ES-I3 (cell line): ENCODE results near the gene REEP6.

Experiments used
- H3K36me3 ChIP-seq: 2 replicates; pipeline ENCODE4 v1.6.1; 2013; ENCODE audit warnings: mild to moderate bottlenecking, low read length, control low read depth, moderate library complexity; ENCODE audit not compliant: insufficient read depth
- H3K4me1 ChIP-seq: 2 replicates; pipeline ENCODE4 v1.6.1; 2013; ENCODE audit warnings: mild to moderate bottlenecking, control low read depth, low read length; ENCODE audit not compliant: insufficient read depth
- H3K9ac ChIP-seq: 2 replicates; pipeline ENCODE4 v1.6.1; 2013; ENCODE audit warnings: low read depth, mild to moderate bottlenecking, low read length, moderate library complexity
- H3K9me3 ChIP-seq: 2 replicates; pipeline ENCODE4 v1.6.1; 2013; ENCODE audit warnings: mild to moderate bottlenecking, low read length, moderate library complexity; ENCODE audit not compliant: control insufficient read depth, insufficient read depth

Gene REEP6

DNA sequence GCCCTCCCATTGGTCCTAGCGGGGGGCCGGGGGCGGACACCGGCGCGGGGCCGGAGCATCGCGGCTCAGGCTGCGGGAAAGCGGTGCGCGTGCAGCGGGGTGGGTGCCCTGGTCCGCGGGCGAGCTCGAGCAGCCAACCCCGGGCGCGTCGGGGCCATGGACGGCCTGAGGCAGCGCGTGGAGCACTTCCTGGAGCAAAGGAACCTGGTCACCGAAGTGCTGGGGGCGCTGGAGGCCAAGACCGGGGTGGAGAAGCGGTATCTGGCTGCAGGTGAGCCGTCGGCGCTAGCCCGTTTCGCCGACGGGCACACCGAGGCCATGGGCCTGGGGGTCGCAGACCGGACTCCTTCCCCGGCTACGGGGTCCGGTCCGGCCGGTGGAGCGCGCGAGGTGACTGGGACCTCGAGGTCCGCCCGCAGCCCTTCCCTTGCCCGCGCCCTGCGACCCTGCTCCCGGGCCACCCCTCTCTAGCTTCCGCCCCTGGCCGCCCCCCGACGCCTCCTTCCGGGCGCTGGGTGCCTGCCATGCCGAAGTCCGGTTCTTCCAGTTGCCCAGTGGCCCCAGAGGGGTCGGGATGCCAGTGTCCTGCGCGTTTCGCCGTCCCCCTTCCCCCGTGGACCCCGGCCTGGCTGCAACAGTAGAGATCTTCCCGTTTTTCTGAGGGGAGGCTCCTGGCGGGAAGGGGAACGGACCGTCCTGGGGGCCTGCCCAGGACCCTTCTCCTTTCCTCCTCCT is at the start of gene REEP6:
Gene REEP6 (plus strand): TSS at position 68 of the 735 bp plus-strand sequence. CDS start 89 bp downstream, at position 157.
- no peaks in the 10 kb centered on the region for H3K9me3 ChIP-seq
- H3K9ac ChIP-seq = peak within 1 kb of the TSS; percentile 66
- no peaks in the 10 kb centered on the region for H3K36me3 ChIP-seq
- H3K4me1 ChIP-seq = peaks cover 5% of the 10 kb centered on the region; the same call in 1 of the 2 replicates

DNA sequence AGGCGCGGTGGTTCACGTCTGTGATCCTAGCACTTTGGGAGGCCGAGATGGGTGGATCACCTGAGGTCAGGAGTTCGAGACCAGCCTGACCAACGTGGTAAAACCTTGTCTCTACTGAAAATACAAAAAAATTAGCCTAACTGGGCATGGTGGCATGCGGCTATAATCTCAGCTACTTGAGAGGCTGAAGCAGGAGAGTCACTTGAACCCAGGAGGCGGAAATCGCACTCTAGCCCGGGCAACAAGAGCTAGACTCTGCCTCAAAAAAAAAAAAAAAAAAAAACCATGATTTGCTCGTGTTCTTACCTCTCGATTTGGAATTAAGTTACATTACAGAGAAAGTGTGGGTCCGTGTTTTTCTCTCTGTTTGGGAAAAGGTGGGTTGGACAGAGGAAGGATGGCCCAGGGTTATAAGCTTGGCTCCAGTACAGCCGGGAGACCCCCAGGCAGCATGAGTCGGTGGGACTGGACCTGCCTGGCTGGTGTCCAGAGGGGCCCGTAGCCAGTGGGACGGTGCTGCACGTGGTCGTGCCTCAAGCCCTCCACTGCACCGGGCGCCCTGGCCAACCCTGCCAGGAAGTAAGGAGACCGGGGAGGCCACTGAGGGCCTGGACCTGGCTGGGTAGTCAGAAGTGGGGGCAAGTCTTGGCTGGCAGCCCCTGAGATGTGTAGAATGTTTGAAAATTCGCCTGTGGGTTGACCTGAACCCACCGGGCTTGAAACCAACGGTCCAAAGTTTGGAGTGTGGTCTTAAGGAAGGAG is 49.1 kb upstream of the REEP6 start:
- H3K4me1 ChIP-seq = peaks cover 8% of the 10 kb centered on the region; the same call in 1 of the 2 replicates
- no peaks in the 10 kb centered on the region for H3K9me3 ChIP-seq
- peaks cover 13% of the 10 kb centered on the region for H3K36me3 ChIP-seq
- H3K9ac ChIP-seq = no peak overlapping the region

DNA sequence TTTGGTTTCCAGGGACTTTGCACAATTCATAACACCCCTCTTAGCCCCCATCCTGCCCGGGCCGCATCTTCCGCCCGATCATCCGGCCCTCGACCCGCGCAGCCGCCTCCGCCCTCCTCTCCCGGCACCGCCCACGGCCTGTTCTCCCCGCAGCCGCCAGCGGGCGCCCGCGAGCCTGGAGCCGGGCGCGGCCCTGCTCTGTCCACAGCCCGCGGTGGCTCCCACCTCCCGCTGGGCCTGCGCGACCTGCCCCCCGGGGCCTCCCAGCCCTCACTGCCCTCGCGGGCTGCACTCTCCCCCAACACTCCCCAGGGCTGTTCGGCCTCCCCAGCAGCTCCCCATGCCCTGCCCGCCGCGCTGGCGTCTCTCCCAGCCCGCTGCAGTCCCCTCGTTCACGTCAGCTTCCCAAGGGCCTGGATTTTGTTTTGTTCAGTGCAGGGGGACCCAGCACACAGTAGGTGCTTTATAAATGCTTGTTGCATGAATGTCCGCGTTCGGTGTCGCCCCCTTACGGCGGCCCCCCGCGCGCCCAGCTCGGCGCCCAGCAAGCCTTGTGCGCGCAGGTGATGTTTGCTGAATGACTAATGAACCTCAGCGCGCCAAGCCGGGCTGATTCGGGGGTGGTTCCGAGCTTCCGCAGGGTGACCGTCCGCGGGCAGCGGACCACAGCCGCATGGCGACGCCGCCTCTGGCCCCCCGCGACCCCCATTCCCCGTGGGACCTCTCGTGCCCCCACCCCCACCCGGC is 45.6 kb upstream of the REEP6 start:
- Histone ChIP-seq H3K9ac (peak overlapping the region; percentile 54), H3K36me3 (peaks cover 10% of the 10 kb centered on the region), H3K4me1 (peaks cover 7% of the 10 kb centered on the region; the same call in 1 of the 2 replicates), H3K9me3 (no peaks in the 10 kb centered on the region)

DNA sequence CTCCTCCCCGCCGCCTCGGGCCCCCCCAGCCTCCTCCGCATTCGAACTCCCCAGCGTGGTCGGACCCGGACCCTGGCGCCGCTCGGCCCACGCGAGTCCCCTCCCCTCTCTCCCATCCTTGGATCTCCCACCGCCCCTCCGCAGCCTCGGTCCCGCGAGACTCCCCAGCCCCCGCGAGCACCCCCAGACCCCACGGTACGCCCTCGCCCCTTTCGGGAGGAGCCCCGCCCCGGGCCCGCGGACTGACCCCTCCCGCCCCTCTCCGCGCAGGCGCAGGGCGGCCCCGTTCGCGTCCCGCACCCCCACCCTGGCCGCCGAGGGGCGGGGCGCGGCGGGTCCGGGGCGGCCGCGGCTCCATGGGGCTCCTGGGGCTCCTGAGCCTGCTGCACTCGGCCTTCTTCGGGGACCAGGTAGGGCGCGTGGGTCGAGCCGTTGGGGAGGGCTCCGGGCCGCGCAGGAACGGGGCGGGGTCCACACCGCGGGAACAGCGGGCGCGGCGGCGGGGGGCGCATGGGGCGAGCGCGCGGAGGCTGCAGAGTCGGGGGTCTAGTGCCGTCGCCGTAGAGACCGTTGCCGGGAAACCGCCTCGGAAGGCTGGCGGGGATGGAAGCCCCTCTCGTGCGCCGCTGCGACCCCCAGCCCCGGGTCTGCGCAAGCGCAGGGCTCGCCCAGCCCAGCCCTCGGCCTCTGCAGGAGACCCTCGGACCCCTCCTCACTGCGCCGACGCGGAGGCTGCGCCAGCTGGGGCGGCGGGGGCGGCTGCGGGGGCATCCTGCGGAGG is 44.9 kb upstream of the REEP6 start:
- Histone ChIP-seq H3K36me3 (peaks cover 2% of the 10 kb centered on the region), H3K4me1 (peaks cover 6% of the 10 kb centered on the region; the same call in 1 of the 2 replicates), H3K9ac (peak overlapping the region; percentile 31; the same call in 1 of the 2 replicates), H3K9me3 (no peaks in the 10 kb centered on the region)

DNA sequence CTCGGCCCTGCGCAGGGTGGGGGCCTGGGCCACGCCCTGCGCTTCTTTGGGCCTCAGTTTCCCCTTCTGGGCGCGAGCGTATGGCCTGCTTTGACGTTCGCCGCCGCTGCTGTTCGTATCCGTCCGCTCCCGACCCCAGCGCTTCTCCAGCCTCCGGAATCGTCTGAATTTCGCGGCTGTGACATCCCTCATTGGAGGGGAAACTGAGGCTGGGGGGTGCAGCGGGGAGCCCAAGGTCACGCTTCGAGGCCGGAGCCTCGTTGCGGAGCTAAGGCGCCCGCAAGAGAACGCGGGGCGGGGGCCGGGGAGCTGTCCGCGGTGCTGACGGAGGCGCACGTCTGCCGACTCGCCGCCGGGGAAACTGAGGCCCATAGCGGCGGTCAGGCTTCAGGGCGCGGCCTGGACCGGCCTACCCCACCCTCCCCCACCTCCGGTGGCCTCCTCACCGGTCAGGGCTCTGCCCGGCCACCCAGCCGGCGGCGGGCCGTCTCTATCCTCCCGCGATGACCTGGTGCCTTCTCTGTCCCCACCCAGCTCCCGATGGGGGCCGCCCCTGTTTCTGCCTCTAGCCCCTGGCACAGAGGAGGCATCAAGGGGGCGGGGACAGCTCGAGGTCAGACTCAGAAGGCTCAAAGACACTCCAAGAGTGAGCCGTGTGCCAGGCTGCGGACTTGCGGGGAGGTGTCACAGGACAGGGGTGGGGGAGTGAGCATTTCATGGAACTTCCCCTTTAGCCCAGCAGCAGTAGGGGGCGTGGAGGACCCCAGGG is 44.1 kb upstream of the REEP6 start:
- peak overlapping the region; percentile 31; the same call in 1 of the 2 replicates for H3K9ac ChIP-seq
- H3K9me3 ChIP-seq = no peaks in the 10 kb centered on the region
- H3K4me1 ChIP-seq = peaks cover 6% of the 10 kb centered on the region; the same call in 1 of the 2 replicates
- H3K36me3 ChIP-seq = no peaks in the 10 kb centered on the region; the same call in 1 of the 2 replicates

DNA sequence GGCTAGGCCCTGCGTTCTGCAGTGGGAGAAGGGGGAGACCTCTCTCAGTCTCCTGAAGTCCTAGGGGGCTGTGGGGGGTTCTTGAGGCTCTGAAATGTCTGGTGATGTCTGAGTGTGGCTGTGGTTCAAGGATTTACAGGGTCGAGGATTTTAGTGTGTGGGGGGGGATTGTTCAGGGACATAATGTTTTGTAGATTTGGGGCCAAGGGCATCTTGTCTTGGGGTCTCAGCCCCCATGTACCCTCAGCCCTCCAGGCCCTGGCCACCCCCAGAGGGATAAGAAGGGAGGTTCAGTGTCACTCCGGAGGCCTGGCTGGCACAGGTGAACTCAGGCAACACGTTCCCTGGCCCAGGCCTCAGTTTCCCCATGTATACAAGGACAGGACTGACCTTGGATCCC is 43.5 kb upstream of the REEP6 start:
- H3K9me3 ChIP-seq = no peaks in the 10 kb centered on the region
- no peaks in the 10 kb centered on the region; the same call in 1 of the 2 replicates for H3K36me3 ChIP-seq
- H3K9ac ChIP-seq = no peak overlapping the region
- peaks cover 6% of the 10 kb centered on the region; the same call in 1 of the 2 replicates for H3K4me1 ChIP-seq

DNA sequence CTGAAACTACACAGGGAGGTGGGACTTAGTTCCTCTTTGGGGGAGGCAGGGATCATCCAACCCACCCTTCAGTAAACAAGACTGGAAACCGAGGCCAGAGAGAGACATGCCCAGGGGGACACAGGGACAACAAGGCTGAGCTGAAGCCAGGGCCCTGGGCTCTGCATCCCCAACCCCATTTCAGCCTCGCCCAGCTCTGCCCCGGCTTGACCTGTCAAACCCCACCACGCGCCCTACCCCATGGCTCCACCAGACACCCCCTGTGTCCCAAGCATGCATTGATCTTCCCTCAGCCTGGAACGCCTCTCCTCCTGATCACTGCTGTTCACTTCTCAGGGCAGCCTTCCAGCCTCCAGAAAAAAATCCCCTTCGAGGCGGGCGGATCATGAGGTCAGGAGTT is 43.0 kb upstream of the REEP6 start:
- Histone ChIP-seq H3K36me3 (no peaks in the 10 kb centered on the region; the same call in 1 of the 2 replicates), H3K9me3 (no peaks in the 10 kb centered on the region), H3K4me1 (peaks cover 6% of the 10 kb centered on the region; the same call in 1 of the 2 replicates), H3K9ac (no peak overlapping the region)

DNA sequence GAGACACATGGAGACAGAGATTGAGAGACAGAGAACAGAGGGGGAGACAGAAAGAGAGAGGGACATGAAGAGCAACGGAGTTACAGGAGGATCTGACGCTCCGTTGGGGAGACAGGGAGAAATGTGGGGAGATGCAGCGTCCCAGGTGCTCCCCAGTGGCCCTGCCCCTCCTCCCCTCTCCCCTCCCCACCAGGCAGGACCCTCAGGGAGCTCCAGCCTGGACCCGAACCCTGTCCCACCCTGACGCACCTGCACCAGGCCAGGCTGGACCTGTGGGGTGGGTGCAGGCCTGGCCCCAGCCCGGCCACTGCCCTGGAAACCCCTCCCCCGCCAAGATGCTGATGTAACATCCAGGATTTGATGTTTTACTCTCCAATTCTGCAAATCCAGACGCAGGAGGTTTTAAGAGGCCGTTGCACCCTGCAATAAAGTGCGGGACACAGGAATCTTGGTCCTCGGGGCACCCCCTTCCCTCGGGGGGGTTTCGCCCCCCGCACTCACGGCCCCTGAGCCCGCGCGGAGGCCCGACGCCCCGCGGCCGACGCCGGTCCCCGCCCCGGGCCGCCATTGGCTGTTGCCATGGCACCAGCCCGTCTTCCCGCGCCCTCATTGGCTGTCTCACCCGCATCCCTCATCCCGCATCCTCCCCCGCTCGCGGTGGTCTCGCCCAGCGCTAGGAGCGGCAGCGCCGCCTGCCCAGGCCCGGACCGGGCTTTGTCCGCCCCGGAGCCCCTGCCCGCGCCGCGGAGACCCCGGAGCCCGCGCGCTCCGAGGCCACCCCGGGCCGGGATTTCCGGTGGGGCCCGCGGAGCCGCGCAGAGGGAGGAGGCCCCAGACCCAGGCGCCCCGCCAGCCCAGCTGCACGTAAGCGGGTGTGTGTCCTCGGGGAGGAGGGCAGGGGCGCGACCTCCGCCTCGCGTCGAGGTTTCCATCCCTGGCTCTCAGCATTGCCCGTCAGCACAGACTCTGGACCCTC is 41.2 kb upstream of the REEP6 start, which contains the start of gene APC2:
Gene APC2 (plus strand): TSS at position 655 of the 976 bp plus-strand sequence. CDS start 2,881 bp downstream, outside the sequence.
- no peaks in the 10 kb centered on the region for H3K4me1 ChIP-seq
- peak within 1 kb of the TSS; percentile 20; the same call in 1 of the 2 replicates for H3K9ac ChIP-seq
- H3K9me3 ChIP-seq = no peaks in the 10 kb centered on the region
- H3K36me3 ChIP-seq = no peaks in the 10 kb centered on the region; the same call in 1 of the 2 replicates

DNA sequence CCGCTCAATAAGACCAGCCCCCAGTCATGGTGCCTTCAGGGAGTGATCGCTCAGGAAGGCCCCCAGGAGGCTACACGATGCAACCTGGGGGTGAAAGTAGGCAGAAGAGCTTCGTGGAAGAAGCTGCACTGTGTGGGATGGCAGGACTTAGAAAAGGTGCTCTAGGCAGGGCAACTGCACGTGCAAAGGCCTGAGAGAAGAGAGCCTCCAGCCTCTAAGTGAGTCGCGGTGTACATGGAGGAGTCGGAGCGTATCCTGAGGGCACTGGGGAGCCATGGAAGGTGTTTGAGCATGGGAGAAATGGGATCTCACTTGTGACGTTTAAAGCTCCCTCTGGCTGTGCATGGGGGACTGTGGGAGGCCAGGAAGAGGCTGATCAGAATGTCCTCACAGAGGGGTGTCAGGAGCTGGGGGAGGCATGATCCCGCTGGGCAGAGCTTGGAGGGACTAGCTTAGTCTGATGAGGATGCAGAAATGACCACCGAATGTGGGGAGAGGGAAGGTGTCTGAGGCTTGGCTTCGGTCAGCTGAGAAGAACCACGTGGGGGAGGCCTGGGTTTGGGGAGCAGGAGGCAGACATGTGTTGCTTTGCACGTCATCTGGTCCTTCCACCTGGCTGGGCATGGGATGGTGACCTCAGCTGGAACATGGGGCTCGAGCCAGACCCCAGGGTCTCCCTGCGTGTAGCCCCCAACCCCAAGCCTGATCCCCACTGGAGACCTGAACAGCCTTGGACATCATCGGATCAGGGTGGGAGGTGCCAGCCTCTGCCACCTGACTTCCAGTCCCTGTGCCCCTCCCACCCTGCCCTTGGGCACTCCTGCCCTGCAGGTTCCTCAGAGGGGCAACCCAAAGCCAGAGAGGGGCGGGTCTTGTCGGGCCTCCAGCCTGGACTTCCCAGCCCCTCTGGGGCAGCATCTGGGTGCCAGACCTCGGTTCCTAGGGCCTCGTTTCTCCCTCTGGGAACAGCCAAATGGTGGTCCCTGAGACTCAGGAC is 39.9 kb upstream of the REEP6 start:
- Histone ChIP-seq H3K4me1 (no peaks in the 10 kb centered on the region), H3K36me3 (no peaks in the 10 kb centered on the region; the same call in 1 of the 2 replicates), H3K9me3 (no peaks in the 10 kb centered on the region)

DNA sequence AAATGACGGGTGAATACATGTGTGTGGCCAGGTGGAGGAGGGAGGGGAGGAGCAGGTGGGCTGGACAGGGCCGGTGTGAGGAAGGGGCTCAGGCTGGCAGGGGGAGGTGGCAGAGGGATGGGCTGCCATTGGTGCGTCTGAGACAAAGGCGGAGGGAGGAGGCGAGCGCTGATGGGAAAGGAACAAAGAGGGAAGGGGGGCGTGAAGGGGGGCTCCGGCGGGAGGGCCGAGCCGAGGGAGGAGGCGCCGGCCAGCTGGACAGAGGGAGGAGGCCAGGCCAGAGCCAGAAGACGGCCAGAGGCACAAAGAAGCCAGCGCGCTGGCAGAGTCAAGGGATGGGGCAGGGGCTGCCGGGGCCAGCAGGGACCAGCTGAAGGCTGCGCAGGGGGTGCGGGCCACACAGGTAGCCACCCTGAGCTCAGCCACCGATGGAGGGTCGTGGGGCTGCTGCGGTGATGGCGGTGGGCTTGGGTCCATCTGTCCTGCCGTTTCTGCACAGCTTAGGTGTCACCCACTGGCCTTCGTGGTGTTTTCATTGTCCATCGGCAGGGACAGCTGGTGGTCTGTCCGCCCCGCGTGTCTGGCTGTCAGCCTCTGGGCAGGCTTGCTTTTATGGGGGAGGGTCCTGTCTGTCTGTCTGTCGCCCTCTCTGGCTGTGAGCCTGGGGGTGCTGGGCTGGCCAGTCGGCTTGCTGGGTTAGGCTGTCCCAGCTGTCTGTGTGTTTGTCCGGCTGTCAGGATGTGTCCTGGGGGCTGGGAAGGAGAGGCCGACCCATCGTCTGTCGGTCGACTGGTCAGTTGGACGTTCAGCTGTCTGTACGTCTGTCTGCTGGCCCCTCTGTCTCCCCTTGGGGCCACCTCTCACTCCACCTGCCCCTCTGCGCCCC is 38.8 kb upstream of the REEP6 start:
- no peaks in the 10 kb centered on the region for H3K9me3 ChIP-seq
- no peaks in the 10 kb centered on the region; the same call in 1 of the 2 replicates for H3K36me3 ChIP-seq
- H3K9ac ChIP-seq = no peak overlapping the region
- H3K4me1 ChIP-seq = no peaks in the 10 kb centered on the region

More for the DNA sequence above, 39.9 kb upstream of the REEP6 start:
- no peak overlapping the region for H3K9ac ChIP-seq
